ENCODE results near the gene PXMP2. TPM values are rescaled to one million over a fixed set of nuclear protein-coding genes. Genes with fewer than 3 reads are reported as not detected.

The PXMP2 gene
- total RNA-seq, 1 donor from 2014 or later, result 18.8 TPM

GRCh38 chr12:132739600-132740312 lies 52.4 kb downstream of the PXMP2 start:
- no peaks in the 10 kb centered on the region for H3K27me3 ChIP-seq
- no peak for DNase-seq (ENCODE audit: low spot score in 2 of 2)
- H3K36me3 ChIP-seq, result peaks cover 85 to 95% of the 10 kb centered on the region in 2 donors
- no peak overlapping the region for H3K4me3 ChIP-seq
- H3K27ac ChIP-seq, result no peak overlapping the region
- TF ChIP-seq CTCF (IDR thresholded peaks at IDR 0.05), result no peak
- no peaks in the 10 kb centered on the region for H3K9me3 ChIP-seq
- intact Hi-C loops (cut with DNase I), result no loop called here
- no peaks in the 10 kb centered on the region for H3K4me1 ChIP-seq

GRCh38 chr12:132740313-132740646 lies 52.9 kb downstream of the PXMP2 start:
- H3K27me3 ChIP-seq, result no peaks in the 10 kb centered on the region
- no peak overlapping the region for H3K27ac ChIP-seq
- H3K4me3 ChIP-seq, result no peak overlapping the region
- intact Hi-C loops (cut with DNase I), result no loop called here
- H3K36me3 ChIP-seq, result peaks cover 85 to 95% of the 10 kb centered on the region in 2 donors
- H3K4me1 ChIP-seq, result no peaks in the 10 kb centered on the region
- no peaks in the 10 kb centered on the region for H3K9me3 ChIP-seq
- no peak for TF ChIP-seq CTCF (IDR thresholded peaks at IDR 0.05)
- no peak for DNase-seq (ENCODE audit: low spot score in 2 of 2)

- no peaks in the 10 kb centered on the region for H3K4me1 ChIP-seq
- DNase-seq (ENCODE audit: low spot score in 2 of 2), result no peak
- intact Hi-C loops (cut with DNase I), result no loop called here
- no peaks in the 10 kb centered on the region for H3K27me3 ChIP-seq
- no peak overlapping the region for H3K27ac ChIP-seq
- no peak for TF ChIP-seq CTCF (IDR thresholded peaks at IDR 0.05)
- no peaks in the 10 kb centered on the region for H3K9me3 ChIP-seq
- H3K36me3 ChIP-seq, result peaks cover 85 to 95% of the 10 kb centered on the region in 2 donors
- no peak overlapping the region for H3K4me3 ChIP-seq
Measured at GRCh38 chr12:132740652-132741051, 53.3 kb downstream of the PXMP2 start.

- Histone ChIP-seq H3K27ac (no peak overlapping the region), H3K4me1 (no peaks in the 10 kb centered on the region), H3K27me3 (no peaks in the 10 kb centered on the region), H3K4me3 (no peak overlapping the region), H3K9me3 (no peaks in the 10 kb centered on the region), H3K36me3 (peaks cover 81 to 95% of the 10 kb centered on the region in 2 donors)
- no peak for TF ChIP-seq CTCF (IDR thresholded peaks at IDR 0.05)
- intact Hi-C loops (cut with DNase I), result no loop called here
- no peak for DNase-seq (ENCODE audit: low spot score in 2 of 2)
Measured at GRCh38 chr12:132741620-132742019, 54.2 kb downstream of the PXMP2 start.

- Histone ChIP-seq H3K4me1 (no peaks in the 10 kb centered on the region), H3K9me3 (no peaks in the 10 kb centered on the region), H3K27me3 (no peaks in the 10 kb centered on the region), H3K4me3 (no peak overlapping the region), H3K27ac (no peak overlapping the region), H3K36me3 (peaks cover 82 to 98% of the 10 kb centered on the region in 2 donors)
- intact Hi-C loops (cut with DNase I), result no loop called here
- TF ChIP-seq CTCF (IDR thresholded peaks at IDR 0.05), result no peak
- DNase-seq (ENCODE audit: low spot score in 2 of 2), result no peak
Measured at GRCh38 chr12:132743831-132744230, 56.4 kb downstream of the PXMP2 start.

- DNase-seq (ENCODE audit: low spot score in 2 of 2), result no peak
- no peaks in the 10 kb centered on the region for H3K4me1 ChIP-seq
- peaks cover 82 to 96% of the 10 kb centered on the region in 2 donors for H3K36me3 ChIP-seq
- H3K27ac ChIP-seq, result no peak overlapping the region
- no peaks in the 10 kb centered on the region for H3K27me3 ChIP-seq
- no peaks in the 10 kb centered on the region for H3K9me3 ChIP-seq
- no peak for TF ChIP-seq CTCF (IDR thresholded peaks at IDR 0.05)
- intact Hi-C loops (cut with DNase I), result no loop called here
- H3K4me3 ChIP-seq, result no peak overlapping the region
Measured at GRCh38 chr12:132746613-132747012, 59.2 kb downstream of the PXMP2 start.
